ENCODE measurements around the gene ABHD8. TPM values are rescaled to one million over a fixed set of nuclear protein-coding genes. Genes with fewer than 3 reads are reported as not detected.

ABHD8 gene
- total and polyA plus RNA-seq, 2 donors (not counting 1 experiment from before 2014, with no cell fraction given), result 5.2 to 7.2 TPM

DNA sequence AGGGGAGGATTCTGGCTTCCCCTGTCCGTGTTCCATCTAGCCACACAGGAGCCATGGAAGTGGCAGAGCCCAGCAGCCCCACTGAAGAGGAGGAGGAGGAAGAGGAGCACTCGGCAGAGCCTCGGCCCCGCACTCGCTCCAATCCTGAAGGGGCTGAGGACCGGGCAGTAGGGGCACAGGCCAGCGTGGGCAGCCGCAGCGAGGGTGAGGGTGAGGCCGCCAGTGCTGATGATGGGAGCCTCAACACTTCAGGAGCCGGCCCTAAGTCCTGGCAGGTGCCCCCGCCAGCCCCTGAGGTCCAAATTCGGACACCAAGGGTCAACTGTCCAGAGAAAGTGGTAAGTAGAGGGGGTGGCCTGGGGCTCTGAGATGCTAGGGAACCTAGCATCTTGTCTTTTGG is 34.5 kb downstream of the ABHD8 start:
- no peak overlapping the region for H3K4me3 ChIP-seq (ENCODE audit: control extremely low read depth in 1 of 5, extremely low read depth in 1 of 5, insufficient read depth in 1 of 5, low read depth in 2 of 5, low read length in 4 of 5)
- H3K4me1 ChIP-seq (ENCODE audit: control insufficient read depth in 2 of 2, insufficient read depth in 2 of 2, low read length in 2 of 2), result peaks cover 6 to 24% of the 10 kb centered on the region in 2 donors
- peaks cover 25% of the 10 kb centered on the region for H3K79me2 ChIP-seq (ENCODE audit: control insufficient read depth, insufficient read depth, low read length)
- no peak overlapping the region for H3K27ac ChIP-seq (ENCODE audit: low read length in 2 of 2)
- H3K4me1 Mint-ChIP-seq, result peaks cover 18% of the 10 kb centered on the region
- no peak overlapping the region for H2AFZ ChIP-seq (ENCODE audit: insufficient read depth, low read depth, low read length, poor library complexity, severe bottlenecking)
- ChIA-PET POLR2A (no interaction called here), CTCF (interaction anchor here (0.6 to 4.9 kb wide), 3 partner anchors 10 to 492 kb away, joined by 3 to 52 read pairs (median 9); partner anchors contain the start of gene ANKLE1)
- ATAC-seq (ENCODE audit: low read depth) (no peak), DNase-seq (no peak)
- no peaks in the 10 kb centered on the region for H4K20me1 ChIP-seq (ENCODE audit: control insufficient read depth, insufficient read depth, low read length, poor library complexity, severe bottlenecking)
- intact Hi-C loops (cut with micrococcal nuclease), result no loop called here
- H3K9me3 ChIP-seq (ENCODE audit: control extremely low read depth in 1 of 3, control insufficient read depth in 2 of 3, insufficient read depth in 1 of 3, low read length in 2 of 3), result no peaks in the 10 kb centered on the region
- 97% methylated on average over 13 of the region's 13 CpGs for WGBS (ENCODE audit: insufficient coverage)
- no peak overlapping the region for H3K27ac Mint-ChIP-seq
- peaks cover 0 to 27% of the 10 kb centered on the region in 2 experiments for H3K36me3 ChIP-seq (replicated peaks in 1 of 2; ENCODE audit: control extremely low read depth in 1 of 2, control insufficient read depth in 1 of 2, extremely low read depth in 1 of 2, insufficient read depth in 2 of 2, low read length in 1 of 2)
- H3K27me3 ChIP-seq (replicated peaks in 1 of 4; ENCODE audit: control extremely low read depth in 1 of 4, control insufficient read depth in 3 of 4, insufficient read depth in 4 of 4, low read length in 3 of 4), result no peaks in the 10 kb centered on the region
- peak overlapping the region; percentile 85 for H3K4me2 ChIP-seq (replicated peaks; ENCODE audit: low read depth, low read length, poor library complexity, severe bottlenecking)
- no peaks in the 10 kb centered on the region for H3K9me3 Mint-ChIP-seq (ENCODE audit: insufficient read depth)
- H3K9ac ChIP-seq (ENCODE audit: low read length), result no peak overlapping the region
- H3K4me3 Mint-ChIP-seq, result peak overlapping the region; percentile 59
- no peaks in the 10 kb centered on the region for H3K27me3 Mint-ChIP-seq
- TF ChIP-seq CTCF (IDR thresholded peaks at IDR 0.05), result no peak
- TF ChIP-seq EZH2 (IDR thresholded peaks at IDR 0.05; ENCODE audit: borderline replicate concordance, insufficient read depth, low read depth, low read length, poor library complexity, severe bottlenecking), result no peak

- ATAC-seq (ENCODE audit: low read depth), result peak; percentile 89
- Mint-ChIP-seq H3K4me1 (peaks cover 18% of the 10 kb centered on the region), H3K4me3 (peak within 1 kb of the TSS; percentile 84)
Observed at GRCh38 chr19:17266975-17267788, 36.0 kb downstream of the ABHD8 start, which contains the start of gene BABAM1. Gene BABAM1, plus strand, starts transcription at chr19:17267443. Its CDS starts 1,364 bp downstream, at chr19:17268807.

More at GRCh38 chr19:17266975-17267788, 36.0 kb downstream of the ABHD8 start, which contains the start of gene BABAM1:
- Mint-ChIP-seq H3K27ac (peak within 1 kb of the TSS; percentile 86), H3K9me3 (ENCODE audit: insufficient read depth) (no peaks in the 10 kb centered on the region), H3K27me3 (no peaks in the 10 kb centered on the region)
- peak within 1 kb of the TSS; percentile 75 for H3K9ac ChIP-seq (ENCODE audit: low read length)
- H4K20me1 ChIP-seq (ENCODE audit: control insufficient read depth, insufficient read depth, low read length, poor library complexity, severe bottlenecking), result no peaks in the 10 kb centered on the region
- H2AFZ ChIP-seq (ENCODE audit: insufficient read depth, low read depth, low read length, poor library complexity, severe bottlenecking), result peak within 1 kb of the TSS; percentile 86
- peak within 1 kb of the TSS; percentile 76 to 95 (median 87) for H3K4me3 ChIP-seq (ENCODE audit: control extremely low read depth in 1 of 5, extremely low read depth in 1 of 5, insufficient read depth in 1 of 5, low read depth in 2 of 5, low read length in 4 of 5)
- ChIA-PET CTCF (interaction anchor here (0.6 to 4.9 kb wide), 15 partner anchors 8 to 1632 kb away, joined by 3 to 52 read pairs (median 4); partner anchors contain the start of genes ABHD8, ANKLE1, HAUS8 and MRPL34), POLR2A (interaction anchor here (0.6 to 1.9 kb wide), 12 partner anchors 12 to 1966 kb away, joined by 3 to 12 read pairs (median 5); partner anchors contain the start of genes DDA1, MRPL34, OCEL1 and USE1)
- intact Hi-C loops (cut with micrococcal nuclease), result loop anchor here (1.0 to 2.0 kb wide), 8 partner anchors 38 to 202 kb away; partner anchors contain the start of genes DDA1, GTPBP3, HAUS8 and MRPL34
- H3K36me3 ChIP-seq (replicated peaks in 1 of 2; ENCODE audit: control extremely low read depth in 1 of 2, control insufficient read depth in 1 of 2, extremely low read depth in 1 of 2, insufficient read depth in 2 of 2, low read length in 1 of 2), result peaks cover 0 to 20% of the 10 kb centered on the region in 2 experiments
- peak; percentile 100 for TF ChIP-seq EZH2 (IDR thresholded peaks at IDR 0.05; ENCODE audit: borderline replicate concordance, insufficient read depth, low read depth, low read length, poor library complexity, severe bottlenecking)
- no peak for TF ChIP-seq CTCF (IDR thresholded peaks at IDR 0.05)
- WGBS (ENCODE audit: insufficient coverage), result under 1% methylated on average over 20 of the region's 27 CpGs
- peak within 1 kb of the TSS; percentile 85 for H3K4me2 ChIP-seq (replicated peaks; ENCODE audit: low read depth, low read length, poor library complexity, severe bottlenecking)
- peaks cover 6 to 24% of the 10 kb centered on the region in 2 donors for H3K4me1 ChIP-seq (ENCODE audit: control insufficient read depth in 2 of 2, insufficient read depth in 2 of 2, low read length in 2 of 2)
- no peaks in the 10 kb centered on the region for H3K9me3 ChIP-seq (ENCODE audit: control extremely low read depth in 1 of 3, control insufficient read depth in 2 of 3, insufficient read depth in 1 of 3, low read length in 2 of 3)
- DNase-seq, result peak; percentile 98
- peak within 1 kb of the TSS; percentile 56 to 67 for H3K27ac ChIP-seq (ENCODE audit: low read length in 2 of 2)
- peaks cover 19% of the 10 kb centered on the region for H3K79me2 ChIP-seq (ENCODE audit: control insufficient read depth, insufficient read depth, low read length)
- no peaks in the 10 kb centered on the region for H3K27me3 ChIP-seq (replicated peaks in 1 of 4; ENCODE audit: control extremely low read depth in 1 of 4, control insufficient read depth in 3 of 4, insufficient read depth in 4 of 4, low read length in 3 of 4)
